ENCODE measurements around the gene SEL1L3. TPM values are rescaled to one million over a fixed set of nuclear protein-coding genes. Genes with fewer than 3 reads are reported as not detected.

Gene SEL1L3
- total and polyA plus RNA-seq, 9 of the 15 experiments (the other 6 are each of a cell fraction or from before 2014, with no cell fraction given), result 10.0 to 44.3 (median 21.6) TPM

- Histone ChIP-seq H3K79me2 (ENCODE audit: control insufficient read depth, insufficient read depth, low read length) (no peaks in the 10 kb centered on the region), H3K9me1 (ENCODE audit: control insufficient read depth, insufficient read depth, low read length) (no peaks in the 10 kb centered on the region), H3K36me3 (ENCODE audit: control insufficient read depth, insufficient read depth, low read length) (no peaks in the 10 kb centered on the region), H4K20me1 (replicated peaks; ENCODE audit: control insufficient read depth, insufficient read depth, low read length) (no peaks in the 10 kb centered on the region), H3K27ac (ENCODE audit: extremely low read depth, low read depth, low read length) (no peak overlapping the region), H3K4me2 (ENCODE audit: insufficient read depth, low read length) (no peak overlapping the region), H3K27me3 (ENCODE audit: control insufficient read depth in 2 of 2, insufficient read depth in 2 of 2, low read length in 2 of 2) (peaks cover 9 to 19% of the 10 kb centered on the region in 2 experiments; a peak in 3 of 5 replicates), H3K9me3 (replicated peaks; ENCODE audit: control insufficient read depth, insufficient read depth, low read depth, low read length) (no peaks in the 10 kb centered on the region), H3K4me3 (no peak overlapping the region), H3K9ac (ENCODE audit: insufficient read depth in 1 of 2, low read depth in 2 of 2, low read length in 2 of 2) (no peak overlapping the region), H3K4me1 (replicated peaks in 1 of 2; ENCODE audit: control insufficient read depth in 2 of 2, insufficient read depth in 2 of 2, low read length in 2 of 2) (no peaks in the 10 kb centered on the region), H2AFZ (ENCODE audit: low read depth, low read length) (no peak overlapping the region)
- no TSS peak for BruUV-seq (replicated peaks)
- ATAC-seq (no peak), DNase-seq (ENCODE audit: extremely low read depth in 1 of 4, low spot score in 3 of 4) (no peak), FAIRE-seq (no peak)
- TF ChIP-seq DLX4 (CRISPR knock-in tag; IDR thresholded peaks at IDR 0.05) (no peak), MTA2 (IDR thresholded peaks at IDR 0.05; ENCODE audit: low read depth) (no peak), RERE (CRISPR knock-in tag; IDR thresholded peaks at IDR 0.05; ENCODE audit: borderline replicate concordance) (no peak), FIP1L1 (IDR thresholded peaks at IDR 0.05; ENCODE audit: low read depth, low read length, poor library complexity, severe bottlenecking) (no peak), ZNF431 (CRISPR knock-in tag; IDR thresholded peaks at IDR 0.05) (no peak)
- intact Hi-C loops (cut with micrococcal nuclease), result no loop called here
- WGBS (ENCODE audit: insufficient coverage, low coverage, missing lambda C conversion rate), result 0% methylated on average over 2 of the region's 2 CpGs
- in situ Hi-C loops (cut with MboI), result no loop called here
- ChIA-PET POLR2A (no interaction called here), CTCF (ENCODE audit: low intra/inter-chr PET ratio) (no interaction called here)
These were observed 150.2 kb downstream of the SEL1L3 start for GRCh38 chr4:25712611-25713010.
